Vagina (tissue), 2 donors: ENCODE results near the gene ZNF784. TPM values are rescaled to one million over a fixed set of nuclear protein-coding genes. Genes with fewer than 3 reads are reported as not detected.

Experiments
- DNase-seq, 2 donors: peaks; one replicate each; pipeline ENCODE4 v3.0.0-alpha.2; 2017; ENCODE audit errors: extremely low spot score in 2 of 2
- H3K27ac ChIP-seq: fragments of 200-600 bp; sonication (generic); one replicate; pipeline ENCODE4 v1.5.1; 2019
- H3K27me3 ChIP-seq: fragments of 200-600 bp; sonication (generic); one replicate; pipeline ENCODE4 v1.5.1; 2019
- H3K36me3 ChIP-seq, 2 donors: fragments of 200-600 bp; sonication (generic); one replicate each; pipeline ENCODE4 v1.5.1; 2017 to 2019
- H3K4me1 ChIP-seq: fragments of 200-600 bp; sonication (generic); one replicate; pipeline ENCODE4 v1.5.1; 2019
- H3K4me3 ChIP-seq, 2 donors: fragments of 200-600 bp; sonication (generic); 1 replicate in 1 of 2; 2 replicates in 1 of 2; pipeline ENCODE4 v1.5.1; 2016 to 2019
- H3K9me3 ChIP-seq: fragments of 200-600 bp; sonication (generic); one replicate; pipeline ENCODE4 v1.5.1; 2019
- POLR2A ChIP-seq, 2 donors: fragments of 450-650 bp; IDR thresholded peaks; one replicate each; pipeline ENCODE4 v1.6.1; 2017; ENCODE audit warnings: antibody characterized with exemption in 2 of 2, mild to moderate bottlenecking in 2 of 2, moderate library complexity in 2 of 2
- POLR2AphosphoS5 ChIP-seq, 2 donors: sonication (generic); formaldehyde crosslinking; IDR thresholded peaks; one replicate each; pipeline ENCODE4 v1.9.0; 2017; ENCODE audit warnings: antibody characterized with exemption in 2 of 2, mild to moderate bottlenecking in 2 of 2, low read depth in 1 of 2; ENCODE audit not compliant: insufficient read depth in 1 of 2
- intact Hi-C: fragments of 100-400 bp; cut with DNase I; formaldehyde crosslinking; loops from one replicate; pipeline ENCODE4 v1.15.1; 2023
- total RNA-seq: library from RNA; depleted of rRNA; stranded (reverse); fragments of >200 nt; gene quantifications from one replicate; pipeline ENCODE4 v1.2.3, GENCODE V29; 2016
- TF ChIP-seq, protein P1 (sequence below), 3 experiments: fragments of 450-650 bp in 2 of 3; fragments of 200-600 bp in 1 of 3; sonication (generic) in 1 of 3; IDR thresholded peaks; one replicate each; pipeline ENCODE4 v1.5.1; 2017 to 2019; ENCODE audit warnings: antibody characterized with exemption in 3 of 3, mild to moderate bottlenecking in 2 of 3, moderate library complexity in 2 of 3

Gene ZNF784
- total RNA-seq, 1 donor from 2014 or later = 5.2 TPM

DNA sequence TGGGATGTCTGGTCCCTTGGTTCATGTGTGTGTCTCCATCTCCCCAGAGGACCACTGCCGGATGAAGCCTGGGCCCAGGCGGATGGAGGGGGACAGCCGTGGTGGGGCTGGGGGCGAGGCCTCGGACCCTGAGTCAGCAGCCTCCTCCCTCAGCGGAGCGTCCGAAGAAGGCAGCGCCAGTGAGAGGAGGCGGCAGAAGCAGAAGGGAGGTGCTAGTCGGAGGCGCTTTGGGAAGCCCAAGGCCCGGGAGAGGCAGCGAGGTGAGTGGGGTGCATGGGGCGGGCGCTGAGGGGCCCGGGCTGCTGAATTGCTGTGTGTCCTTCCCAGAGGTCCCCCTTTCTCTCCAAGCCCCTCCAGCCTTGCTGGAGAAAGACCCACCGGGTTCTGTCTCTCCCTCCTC lies 26.9 kb upstream of the ZNF784 start:
- H3K4me1 ChIP-seq = peaks cover 40% of the 10 kb centered on the region
- intact Hi-C loops = no loop called here

DNA sequence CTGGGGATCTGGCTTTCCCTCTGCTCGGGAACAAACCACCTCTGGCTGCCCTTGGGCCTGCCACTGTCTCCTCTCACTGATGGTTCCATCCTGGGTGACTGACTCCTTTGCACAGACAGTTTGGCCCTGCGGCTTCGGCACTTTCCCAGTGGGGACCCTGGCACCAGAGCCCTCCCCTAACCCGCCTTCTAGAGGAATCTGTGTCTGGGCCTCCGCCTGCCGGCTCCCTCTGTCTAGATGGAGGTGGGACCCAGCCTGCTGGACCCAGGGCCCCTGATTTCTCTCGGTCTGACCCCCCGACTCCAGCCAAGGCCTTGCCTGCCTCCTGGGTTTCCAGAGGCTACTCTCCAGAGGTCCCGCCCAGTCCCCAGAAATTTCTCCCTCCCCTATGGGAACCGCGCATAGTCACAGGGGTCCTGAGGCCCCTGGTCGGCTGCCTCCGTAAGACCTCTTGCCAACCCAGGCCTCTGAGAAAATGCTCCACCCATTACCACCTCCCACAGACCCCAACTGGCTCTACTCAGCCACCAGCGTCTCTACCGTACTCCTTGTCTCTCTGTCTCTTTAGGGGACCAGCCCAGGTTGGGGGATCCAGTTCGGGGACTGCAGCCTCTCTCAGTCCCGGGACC lies 26.4 kb upstream of the ZNF784 start:
- intact Hi-C loops = no loop called here
- H3K27ac ChIP-seq = no peak overlapping the region
- no peak overlapping the region for H3K4me3 ChIP-seq
- TF ChIP-seq, protein P1, sequence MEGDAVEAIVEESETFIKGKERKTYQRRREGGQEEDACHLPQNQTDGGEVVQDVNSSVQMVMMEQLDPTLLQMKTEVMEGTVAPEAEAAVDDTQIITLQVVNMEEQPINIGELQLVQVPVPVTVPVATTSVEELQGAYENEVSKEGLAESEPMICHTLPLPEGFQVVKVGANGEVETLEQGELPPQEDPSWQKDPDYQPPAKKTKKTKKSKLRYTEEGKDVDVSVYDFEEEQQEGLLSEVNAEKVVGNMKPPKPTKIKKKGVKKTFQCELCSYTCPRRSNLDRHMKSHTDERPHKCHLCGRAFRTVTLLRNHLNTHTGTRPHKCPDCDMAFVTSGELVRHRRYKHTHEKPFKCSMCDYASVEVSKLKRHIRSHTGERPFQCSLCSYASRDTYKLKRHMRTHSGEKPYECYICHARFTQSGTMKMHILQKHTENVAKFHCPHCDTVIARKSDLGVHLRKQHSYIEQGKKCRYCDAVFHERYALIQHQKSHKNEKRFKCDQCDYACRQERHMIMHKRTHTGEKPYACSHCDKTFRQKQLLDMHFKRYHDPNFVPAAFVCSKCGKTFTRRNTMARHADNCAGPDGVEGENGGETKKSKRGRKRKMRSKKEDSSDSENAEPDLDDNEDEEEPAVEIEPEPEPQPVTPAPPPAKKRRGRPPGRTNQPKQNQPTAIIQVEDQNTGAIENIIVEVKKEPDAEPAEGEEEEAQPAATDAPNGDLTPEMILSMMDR (IDR thresholded peaks at IDR 0.05) = no peak
- no peak for TF ChIP-seq POLR2AphosphoS5 (IDR thresholded peaks at IDR 0.05; ENCODE audit: insufficient read depth in 1 of 2, low read depth in 1 of 2)
- TF ChIP-seq POLR2A (IDR thresholded peaks at IDR 0.05) = no peak
- peaks cover 0 to 1% of the 10 kb centered on the region in 2 donors for H3K36me3 ChIP-seq
- no peak for DNase-seq
- no peaks in the 10 kb centered on the region for H3K27me3 ChIP-seq
- no peaks in the 10 kb centered on the region for H3K9me3 ChIP-seq
- H3K4me1 ChIP-seq = peaks cover 35% of the 10 kb centered on the region

More for the DNA sequence above, 26.9 kb upstream of the ZNF784 start:
- H3K4me3 ChIP-seq = no peak overlapping the region
- H3K9me3 ChIP-seq = no peaks in the 10 kb centered on the region
- DNase-seq = no peak
- TF ChIP-seq, protein P1 (IDR thresholded peaks at IDR 0.05) = no peak
- TF ChIP-seq POLR2A (IDR thresholded peaks at IDR 0.05) (no peak), POLR2AphosphoS5 (IDR thresholded peaks at IDR 0.05; ENCODE audit: insufficient read depth in 1 of 2, low read depth in 1 of 2) (no peak)
- no peaks in the 10 kb centered on the region for H3K27me3 ChIP-seq
- no peaks in the 10 kb centered on the region for H3K36me3 ChIP-seq
- no peak overlapping the region for H3K27ac ChIP-seq

DNA sequence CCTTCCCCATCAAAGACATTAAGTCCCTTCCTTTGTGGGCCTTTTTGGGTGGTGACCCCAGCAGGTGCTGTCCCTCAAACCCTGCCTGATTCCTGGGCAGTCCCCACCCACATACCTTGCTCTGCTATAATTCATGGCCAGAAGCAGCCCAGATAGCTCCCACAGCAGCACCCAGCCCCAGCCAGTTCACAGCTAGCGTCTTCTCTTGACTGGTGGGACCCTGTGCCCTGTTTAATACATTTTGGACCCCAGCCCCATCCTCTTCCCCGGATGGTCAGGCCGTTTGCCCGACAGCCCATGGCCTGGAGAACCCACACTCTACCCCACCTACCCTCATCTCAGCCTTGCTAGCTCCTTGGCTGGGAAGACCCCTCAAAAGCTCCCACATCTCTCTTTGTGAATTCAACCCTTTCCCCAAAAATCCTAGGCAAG lies 25.8 kb upstream of the ZNF784 start:
- peaks cover 0 to 7% of the 10 kb centered on the region in 2 donors for H3K36me3 ChIP-seq
- intact Hi-C loops = no loop called here
- no peak overlapping the region for H3K27ac ChIP-seq
- DNase-seq = no peak
- no peaks in the 10 kb centered on the region for H3K27me3 ChIP-seq
- H3K9me3 ChIP-seq = no peaks in the 10 kb centered on the region
- no peak overlapping the region for H3K4me3 ChIP-seq
- TF ChIP-seq POLR2AphosphoS5 (IDR thresholded peaks at IDR 0.05; ENCODE audit: insufficient read depth in 1 of 2, low read depth in 1 of 2) (no peak), POLR2A (IDR thresholded peaks at IDR 0.05) (no peak)
- TF ChIP-seq, protein P1 (IDR thresholded peaks at IDR 0.05) = no peak
- H3K4me1 ChIP-seq = peaks cover 32% of the 10 kb centered on the region

DNA sequence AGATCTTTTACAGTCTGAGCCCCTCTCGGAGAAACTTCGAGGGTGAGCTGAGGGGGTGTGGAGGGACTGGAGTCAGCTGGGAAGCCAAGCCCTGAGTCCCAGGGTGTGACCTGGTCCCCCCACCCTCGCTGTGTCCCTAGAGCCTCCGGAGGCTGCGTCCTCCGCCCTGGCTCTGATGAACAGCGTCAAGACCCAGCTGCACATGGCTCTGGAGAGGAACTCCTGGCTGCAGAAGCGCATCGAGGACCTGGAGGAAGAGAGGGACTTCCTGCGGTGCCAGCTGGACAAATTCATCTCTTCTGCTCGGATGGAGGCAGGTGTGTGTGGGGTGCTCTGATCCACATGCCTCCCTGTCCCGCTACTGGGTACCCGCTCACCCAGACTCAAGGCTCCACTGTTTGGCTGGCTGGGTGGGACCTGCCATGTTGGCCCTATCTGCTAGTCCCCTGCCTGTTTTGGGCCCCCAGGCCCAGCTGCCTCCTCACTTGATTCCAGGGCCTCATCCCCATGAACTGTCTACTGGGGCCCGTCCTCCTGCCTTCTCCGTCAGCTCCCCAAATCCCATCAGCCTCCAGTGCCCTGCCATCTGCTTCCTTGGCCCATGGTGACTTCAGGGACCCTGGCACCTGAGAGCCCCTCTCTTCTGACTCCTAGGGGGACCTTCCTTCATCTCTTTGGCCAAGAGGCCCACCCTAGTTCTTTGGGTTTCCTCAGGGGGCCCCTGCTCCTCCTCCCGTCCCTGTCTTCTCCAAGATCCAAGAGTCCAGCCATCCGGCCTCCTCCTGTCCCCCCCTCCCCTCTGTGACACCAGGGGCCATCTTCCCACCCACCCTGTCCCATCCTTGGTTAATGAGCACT lies 25.1 kb upstream of the ZNF784 start:
- peak overlapping the region; percentile 74 to 94 for H3K4me3 ChIP-seq
- DNase-seq = no peak
- H3K27ac ChIP-seq = no peak overlapping the region
- TF ChIP-seq POLR2A (IDR thresholded peaks at IDR 0.05) (no peak), POLR2AphosphoS5 (IDR thresholded peaks at IDR 0.05; ENCODE audit: insufficient read depth in 1 of 2, low read depth in 1 of 2) (no peak)
- TF ChIP-seq, protein P1 (IDR thresholded peaks at IDR 0.05) = no peak
- H3K4me1 ChIP-seq = peaks cover 39% of the 10 kb centered on the region
- H3K36me3 ChIP-seq = peaks cover 0 to 11% of the 10 kb centered on the region in 2 donors
- no peaks in the 10 kb centered on the region for H3K27me3 ChIP-seq
- intact Hi-C loops = no loop called here
- H3K9me3 ChIP-seq = no peaks in the 10 kb centered on the region
